AG10803 (cell line): ENCODE data around the gene NFATC1.
A peak's percentile ranks its signal among the peaks of the same experiment; 100 is the strongest.

Source experiments
- DNase-seq: peaks from one replicate; pipeline ENCODE4 v3.0.0; 2010; ENCODE audit warnings: low read depth
- H3K4me3 ChIP-seq: 2 replicates; pipeline ENCODE4 v1.5.1; 2011; ENCODE audit warnings: mild to moderate bottlenecking, low read length, control low read depth
- CTCF ChIP-seq: conservative IDR thresholded peaks from 2 replicates; pipeline ENCODE4 v1.5.1; 2011; ENCODE audit warnings: mild to moderate bottlenecking, low read length, control low read depth, inconsistent platforms

The NFATC1 gene

GRCh38 chr18:79395761-79396404 is at the start of gene NFATC1:
Gene NFATC1 (plus strand): TSS chr18:79395930. CDS start chr18:79396225, 295 bp downstream.
- peak within 1 kb of the TSS; percentile 60 for H3K4me3 ChIP-seq
- DNase-seq = peak; percentile 77
- TF ChIP-seq CTCF = no peak

GRCh38 chr18:79345981-79346380 is 49.7 kb upstream of the NFATC1 start:
- H3K4me3 ChIP-seq = no peak overlapping the region
- DNase-seq = no peak
- TF ChIP-seq CTCF = no peak

- no peak for DNase-seq
Observed at GRCh38 chr18:79348066-79348465, 47.7 kb upstream of the NFATC1 start.

GRCh38 chr18:79352432-79352831 is 43.3 kb upstream of the NFATC1 start:
- no peak overlapping the region for H3K4me3 ChIP-seq
- no peak for TF ChIP-seq CTCF
- DNase-seq = no peak

More at GRCh38 chr18:79348066-79348465, 47.7 kb upstream of the NFATC1 start:
- TF ChIP-seq CTCF = no peak
- H3K4me3 ChIP-seq = no peak overlapping the region

GRCh38 chr18:79353267-79353666 is 42.5 kb upstream of the NFATC1 start:
- no peak overlapping the region for H3K4me3 ChIP-seq
- DNase-seq = no peak
- TF ChIP-seq CTCF = peak; percentile 32; the same call in 1 of the 2 replicates

GRCh38 chr18:79354350-79354749 is 41.4 kb upstream of the NFATC1 start:
- TF ChIP-seq CTCF = no peak
- H3K4me3 ChIP-seq = no peak overlapping the region
- no peak for DNase-seq
